Adrenal gland (tissue), 5 donors: Measurements from ENCODE around the gene OLA1.

Source experiments
- POLR2A ChIP-seq, 2 donors: fragments of 450-650 bp; IDR thresholded peaks; one replicate each; pipeline ENCODE4 v1.6.1; 2017; ENCODE audit warnings: antibody characterized with exemption in 2 of 2, mild to moderate bottlenecking in 2 of 2, moderate library complexity in 1 of 2
- TF ChIP-seq, protein P1 (sequence below), 6 experiments: fragments of 450-650 bp in 4 of 6; fragments of 200-600 bp in 2 of 6; sonication (generic) in 1 of 6; IDR thresholded peaks; 1 replicate in 5 of 6; 2 replicates in 1 of 6; pipeline versions ENCODE4 v1.5.1 to v1.8.0; 2016 to 2021; ENCODE audit warnings: antibody characterized with exemption in 6 of 6, mild to moderate bottlenecking in 2 of 6, moderate library complexity in 1 of 6
- donor health status: DM: no; HTN: no; CAD: no.

DNA sequence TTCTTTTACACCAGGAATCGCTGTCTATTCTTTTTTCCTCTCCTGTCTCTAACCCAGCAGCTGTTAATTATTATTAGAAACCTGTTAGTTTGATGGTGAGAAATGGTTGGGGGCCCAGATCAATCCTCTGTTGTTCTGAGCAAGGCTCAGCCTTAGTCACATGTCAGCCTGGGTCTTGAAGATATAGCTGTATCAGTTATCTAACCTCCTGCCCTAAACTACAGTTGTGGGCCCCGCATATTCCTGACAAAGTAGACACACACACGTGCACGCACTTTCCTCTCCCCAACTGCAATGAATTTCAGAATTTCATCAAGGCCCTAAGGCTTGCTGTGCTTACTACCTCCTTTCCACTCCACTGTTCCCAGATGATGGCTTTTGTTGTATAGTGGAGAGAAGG is 54.6 kb downstream of the OLA1 start:
- TF ChIP-seq, protein P1, sequence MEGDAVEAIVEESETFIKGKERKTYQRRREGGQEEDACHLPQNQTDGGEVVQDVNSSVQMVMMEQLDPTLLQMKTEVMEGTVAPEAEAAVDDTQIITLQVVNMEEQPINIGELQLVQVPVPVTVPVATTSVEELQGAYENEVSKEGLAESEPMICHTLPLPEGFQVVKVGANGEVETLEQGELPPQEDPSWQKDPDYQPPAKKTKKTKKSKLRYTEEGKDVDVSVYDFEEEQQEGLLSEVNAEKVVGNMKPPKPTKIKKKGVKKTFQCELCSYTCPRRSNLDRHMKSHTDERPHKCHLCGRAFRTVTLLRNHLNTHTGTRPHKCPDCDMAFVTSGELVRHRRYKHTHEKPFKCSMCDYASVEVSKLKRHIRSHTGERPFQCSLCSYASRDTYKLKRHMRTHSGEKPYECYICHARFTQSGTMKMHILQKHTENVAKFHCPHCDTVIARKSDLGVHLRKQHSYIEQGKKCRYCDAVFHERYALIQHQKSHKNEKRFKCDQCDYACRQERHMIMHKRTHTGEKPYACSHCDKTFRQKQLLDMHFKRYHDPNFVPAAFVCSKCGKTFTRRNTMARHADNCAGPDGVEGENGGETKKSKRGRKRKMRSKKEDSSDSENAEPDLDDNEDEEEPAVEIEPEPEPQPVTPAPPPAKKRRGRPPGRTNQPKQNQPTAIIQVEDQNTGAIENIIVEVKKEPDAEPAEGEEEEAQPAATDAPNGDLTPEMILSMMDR (IDR thresholded peaks at IDR 0.05) = no peak
- TF ChIP-seq POLR2A (IDR thresholded peaks at IDR 0.05) = no peak
